Esophagus squamous epithelium (tissue), 5 donors: ENCODE results near the gene PTPRM. TPM values are rescaled to one million over a fixed set of nuclear protein-coding genes. Genes with fewer than 3 reads are reported as not detected.

Experiments used
- DNase-seq: peaks from one replicate; lab custom pipeline; 2025; lab: John Stamatoyannopoulos, UW
- H3K27ac ChIP-seq, 4 donors: fragments of 200-600 bp; sonication (generic); one replicate each; pipeline ENCODE4 v1.5.1; 2016 to 2019; ENCODE audit warnings: mild to moderate bottlenecking in 1 of 4
- H3K27me3 ChIP-seq, 4 donors: fragments of 200-600 bp; sonication (generic); 1 replicate in 3 of 4; 2 replicates in 1 of 4; pipeline versions ENCODE4 v1.5.1 to v1.6.0; 2017 to 2021; ENCODE audit warnings: antibody characterized with exemption in 1 of 4
- H3K36me3 ChIP-seq, 3 donors: fragments of 200-600 bp; sonication (generic); one replicate each; pipeline ENCODE4 v1.5.1; 2016 to 2019
- H3K4me1 ChIP-seq, 3 donors: fragments of 200-600 bp; sonication (generic); one replicate each; pipeline ENCODE4 v1.5.1; 2017 to 2019
- H3K4me3 ChIP-seq, 4 donors: fragments of 200-600 bp; sonication (generic); 1 replicate in 3 of 4; 2 replicates in 1 of 4; pipeline ENCODE4 v1.5.1; 2016 to 2019; ENCODE audit warnings: mild to moderate bottlenecking in 2 of 4, moderate library complexity in 1 of 4
- H3K9me3 ChIP-seq, 3 donors: fragments of 200-600 bp; sonication (generic); one replicate each; pipeline ENCODE4 v1.5.1; 2016 to 2019
- CTCF ChIP-seq, 6 experiments: fragments of 450-650 bp in 4 of 6; fragments of 200-600 bp in 2 of 6; sonication (generic) in 2 of 6; IDR thresholded peaks; one replicate each; pipeline ENCODE4 v1.5.1; 2016 to 2019; ENCODE audit warnings: antibody characterized with exemption in 6 of 6, mild to moderate bottlenecking in 4 of 6, moderate library complexity in 4 of 6
- POLR2A ChIP-seq, 4 donors: fragments of 450-650 bp; IDR thresholded peaks; one replicate each; pipeline ENCODE4 v1.6.1; 2017; ENCODE audit warnings: antibody characterized with exemption in 4 of 4, mild to moderate bottlenecking in 4 of 4, moderate library complexity in 3 of 4
- WGBS, 2 donors: methylation state at CpG; one replicate each; pipeline ENCODE4 v1.1.5; 2018; 5-methylcytosine and 5-hydroxymethylcytosine counted together
- intact Hi-C: fragments of 100-400 bp; cut with DNase I; formaldehyde crosslinking; loops from one replicate; pipeline ENCODE4 v1.15.0; 2022
- total RNA-seq, 4 donors: library from RNA; depleted of rRNA; stranded (reverse); fragments of >200 nt; gene quantifications; one replicate each; pipeline ENCODE4 v1.1.0, GENCODE V29; 2016
- donor health status: DM: yes; HTN: yes; CAD: no.

The PTPRM gene
- total RNA-seq, 4 donors from 2014 or later: 6.5 to 38.7 (median 11.1) TPM

- DNase-seq: no peak
- Histone ChIP-seq H3K9me3 (no peaks in the 10 kb centered on the region), H3K27me3 (no peaks in the 10 kb centered on the region), H3K36me3 (no peaks in the 10 kb centered on the region), H3K4me3 (no peak overlapping the region), H3K4me1 (no peaks in the 10 kb centered on the region), H3K27ac (no peak overlapping the region)
- intact Hi-C loops: no loop called here
- 76 to 79% methylated on average over 8 to 9 of the region's 9 CpGs for WGBS, 2 donors
- no peak for TF ChIP-seq POLR2A (IDR thresholded peaks at IDR 0.05)
- no peak for TF ChIP-seq CTCF (IDR thresholded peaks at IDR 0.05)
Measured at GRCh38 chr18:8279346-8279745, 712.2 kb downstream of the PTPRM start.

- no peak for TF ChIP-seq POLR2A (IDR thresholded peaks at IDR 0.05)
- TF ChIP-seq CTCF (IDR thresholded peaks at IDR 0.05): no peak
- H3K4me1 ChIP-seq: no peaks in the 10 kb centered on the region
- H3K4me3 ChIP-seq: no peak overlapping the region
- no peaks in the 10 kb centered on the region for H3K36me3 ChIP-seq
- no peaks in the 10 kb centered on the region for H3K27me3 ChIP-seq
- DNase-seq: no peak
- 99 to 100% methylated on average over 5 to 7 of the region's 7 CpGs for WGBS, 2 donors
- intact Hi-C loops: no loop called here
- no peak overlapping the region for H3K27ac ChIP-seq
- no peaks in the 10 kb centered on the region for H3K9me3 ChIP-seq
Measured at GRCh38 chr18:8279781-8280330, 712.7 kb downstream of the PTPRM start.

GRCh38 chr18:8283891-8284585, 716.9 kb downstream of the PTPRM start:
- intact Hi-C loops: no loop called here
- Histone ChIP-seq H3K4me1 (no peaks in the 10 kb centered on the region), H3K36me3 (no peaks in the 10 kb centered on the region), H3K27ac (no peak overlapping the region), H3K9me3 (no peaks in the 10 kb centered on the region), H3K27me3 (no peaks in the 10 kb centered on the region), H3K4me3 (no peak overlapping the region)
- TF ChIP-seq CTCF (IDR thresholded peaks at IDR 0.05) (no peak), POLR2A (IDR thresholded peaks at IDR 0.05) (no peak)
- DNase-seq: no peak
- WGBS, 2 donors: 33 to 40% methylated on average over 3 of the region's 3 CpGs

- intact Hi-C loops: no loop called here
- TF ChIP-seq POLR2A (IDR thresholded peaks at IDR 0.05): no peak
- H3K27ac ChIP-seq: no peak overlapping the region
- H3K4me1 ChIP-seq: no peaks in the 10 kb centered on the region
- H3K36me3 ChIP-seq: no peaks in the 10 kb centered on the region
- no peaks in the 10 kb centered on the region for H3K9me3 ChIP-seq
- no peak for DNase-seq
- WGBS, 2 donors: 47 to 64% methylated on average over 2 of the region's 2 CpGs
- H3K4me3 ChIP-seq: no peak overlapping the region
- H3K27me3 ChIP-seq: no peaks in the 10 kb centered on the region
Measured at GRCh38 chr18:8286303-8286702, 719.2 kb downstream of the PTPRM start.

- intact Hi-C loops: no loop called here
- TF ChIP-seq CTCF (IDR thresholded peaks at IDR 0.05): no peak
- no peak for TF ChIP-seq POLR2A (IDR thresholded peaks at IDR 0.05)
Measured at GRCh38 chr18:8287196-8287885, 720.2 kb downstream of the PTPRM start.

More at GRCh38 chr18:8287196-8287885, 720.2 kb downstream of the PTPRM start:
- Histone ChIP-seq H3K4me1 (no peaks in the 10 kb centered on the region), H3K36me3 (no peaks in the 10 kb centered on the region), H3K27ac (no peak overlapping the region), H3K27me3 (no peaks in the 10 kb centered on the region), H3K9me3 (no peaks in the 10 kb centered on the region), H3K4me3 (no peak overlapping the region)
- 94 to 95% methylated on average over 2 of the region's 2 CpGs for WGBS, 2 donors
- no peak for DNase-seq
